GM19043 (cell line): Measurements from ENCODE around the gene DIP2A.
A peak's percentile ranks its signal among the peaks of the same experiment; 100 is the strongest.

Experiments used
- ATAC-seq: cut with Tn5 transposase; IDR thresholded peaks from one replicate; pipeline ENCODE4 v1.9.1; 2021; ENCODE audit warnings: low read depth; ENCODE audit not compliant: unreplicated experiment

Gene DIP2A

GRCh38 chr21:46458315-46459023, at the start of gene DIP2A:
Gene DIP2A (plus strand): TSS chr21:46458891. CDS start chr21:46459132, 241 bp downstream.
- peak; percentile 92 for ATAC-seq

- ATAC-seq: no peak
These were observed 48.9 kb upstream of the DIP2A start for GRCh38 chr21:46409641-46410406.

- no peak for ATAC-seq
These were observed 48.2 kb upstream of the DIP2A start for GRCh38 chr21:46410516-46410915.

GRCh38 chr21:46411236-46411635, 47.5 kb upstream of the DIP2A start:
- no peak for ATAC-seq

- no peak for ATAC-seq
These were observed 47.0 kb upstream of the DIP2A start for GRCh38 chr21:46411691-46412090.

- no peak for ATAC-seq
These were observed 45.9 kb upstream of the DIP2A start for GRCh38 chr21:46412521-46413364.

GRCh38 chr21:46413365-46413696, 45.4 kb upstream of the DIP2A start:
- no peak for ATAC-seq

- no peak for ATAC-seq
These were observed 43.8 kb upstream of the DIP2A start for GRCh38 chr21:46414965-46415275.

- ATAC-seq: no peak
These were observed 42.1 kb upstream of the DIP2A start for GRCh38 chr21:46416551-46416950.

- ATAC-seq: no peak
These were observed 40.3 kb upstream of the DIP2A start for GRCh38 chr21:46418265-46418946.

- ATAC-seq: no peak
These were observed 38.2 kb upstream of the DIP2A start for GRCh38 chr21:46420241-46421190.

GRCh38 chr21:46421191-46421750, 37.4 kb upstream of the DIP2A start:
- ATAC-seq: no peak

- ATAC-seq: no peak
These were observed 36.7 kb upstream of the DIP2A start for GRCh38 chr21:46421756-46422555.

GRCh38 chr21:46422636-46423241, 36.0 kb upstream of the DIP2A start:
- no peak for ATAC-seq

GRCh38 chr21:46423546-46424038, 35.1 kb upstream of the DIP2A start:
- ATAC-seq: no peak

GRCh38 chr21:46424039-46424591, 34.6 kb upstream of the DIP2A start:
- no peak for ATAC-seq

GRCh38 chr21:46424621-46425020, 34.1 kb upstream of the DIP2A start:
- ATAC-seq: no peak

GRCh38 chr21:46425041-46425440, 33.6 kb upstream of the DIP2A start:
- ATAC-seq: no peak
